ENCODE measurements around the gene CS.
"Not testable (repeated sequence)": the region's sequence is repeated elsewhere in the genome, so short reads cannot be mapped to it uniquely, and the experiment has no call there.

The CS gene

DNA sequence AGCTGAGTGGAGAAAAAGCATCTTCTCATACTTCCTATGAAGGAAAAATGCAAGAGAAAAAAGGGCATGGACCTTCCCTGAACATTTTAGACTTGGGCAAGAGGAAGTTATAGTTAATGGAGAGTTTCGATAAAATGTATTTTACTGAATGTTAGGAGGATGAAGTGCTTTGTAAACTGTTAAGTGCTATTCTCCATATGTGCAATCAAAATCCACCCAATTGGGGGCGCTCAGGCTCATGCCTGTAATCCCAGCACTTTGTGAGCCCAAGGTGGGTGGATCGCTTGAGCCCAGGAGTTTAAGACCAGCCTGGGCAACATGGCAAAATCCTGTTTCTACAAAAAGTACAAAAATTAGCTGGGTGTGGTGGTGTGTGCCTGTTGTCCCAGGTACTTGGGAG lies 17.5 kb upstream of the CS start:
- no peak for DNase-seq

DNA sequence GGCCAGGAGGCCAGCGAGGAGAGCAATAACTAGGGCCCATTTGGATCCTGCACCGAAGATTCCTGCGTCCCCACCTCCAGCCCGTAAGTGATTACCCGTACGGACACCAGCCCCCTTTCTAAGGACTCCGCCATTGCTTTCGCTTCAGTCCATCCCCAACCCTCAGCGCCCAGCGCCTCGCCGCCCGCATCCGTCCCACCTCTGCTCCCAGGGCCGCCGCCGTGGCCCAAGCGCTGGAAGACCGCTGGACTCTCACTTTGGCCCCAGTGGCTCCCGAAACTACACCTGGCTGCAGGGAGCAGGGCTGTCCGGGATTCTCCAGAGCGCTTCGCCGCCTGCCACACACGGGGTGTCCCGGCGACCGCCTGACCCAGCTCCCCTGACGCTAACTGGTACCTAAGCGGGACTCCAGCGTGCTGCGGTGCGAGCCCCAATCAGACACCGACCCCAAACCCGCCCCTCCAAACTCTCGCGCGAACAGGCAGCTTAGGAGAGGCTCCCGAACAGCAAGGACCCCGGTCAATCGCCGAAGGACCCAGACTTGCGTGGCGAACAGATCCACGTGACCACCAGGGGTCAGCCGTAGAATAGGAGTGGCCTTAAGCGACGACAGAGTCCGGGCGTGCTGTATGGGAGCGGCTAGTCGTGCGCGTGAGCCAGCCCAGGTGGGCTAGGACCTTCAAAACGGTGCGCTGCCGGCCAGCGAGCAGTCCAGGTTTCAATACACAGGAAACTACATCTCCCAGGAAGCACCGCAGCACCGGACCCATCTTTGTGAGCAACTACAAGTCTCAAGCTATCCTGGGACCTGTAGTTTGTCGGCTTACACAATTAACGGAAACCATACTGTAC lies 15.7 kb upstream of the CS start, which contains the start of gene CNPY2:
Gene CNPY2, minus strand, starts transcription at position 367 of the 852 bp plus-strand sequence. CDS start 771 bp downstream, outside the sequence.
- peak; percentile 98 for DNase-seq

DNA sequence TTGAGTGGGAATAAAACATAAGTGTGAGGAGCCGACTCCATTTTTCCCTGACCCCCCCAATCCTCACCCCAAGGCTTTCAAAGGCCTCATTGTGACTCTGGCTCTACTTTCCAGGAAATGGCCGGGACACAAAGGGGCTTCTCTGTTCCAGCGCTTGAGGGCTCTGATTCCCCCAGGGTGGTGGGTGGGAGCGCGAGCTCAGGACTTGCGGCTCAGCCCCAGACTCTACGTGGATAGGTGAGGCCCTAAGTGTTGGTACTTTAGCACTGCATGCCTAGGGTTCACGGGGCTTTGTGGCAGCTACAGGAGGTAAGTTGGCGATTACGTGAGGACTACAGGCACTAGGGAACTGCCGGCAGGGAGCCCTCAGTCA lies 15.1 kb upstream of the CS start:
- peak; percentile 65 for DNase-seq

- no peak for DNase-seq
Measured at GRCh38 chr12:56311003-56311402, 10.9 kb upstream of the CS start.

DNA sequence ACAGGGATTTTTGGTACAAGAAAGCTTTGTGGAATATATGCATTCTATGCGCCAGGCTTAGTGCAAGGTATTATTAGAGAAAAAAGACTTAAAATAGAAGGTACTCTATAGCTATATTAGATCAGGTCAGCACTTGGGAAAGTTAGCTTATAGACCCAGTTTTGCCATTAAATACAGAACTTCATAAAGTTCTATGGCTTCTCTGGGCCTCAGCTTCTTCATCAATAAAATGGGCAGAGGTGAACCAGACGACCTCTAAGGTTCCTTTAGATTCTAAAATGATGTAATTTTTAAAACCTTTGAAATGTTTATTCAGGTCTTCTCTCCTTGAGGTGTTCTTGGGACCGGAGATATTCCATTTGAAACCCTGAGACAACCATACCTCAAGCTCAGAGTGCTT lies 8.6 kb upstream of the CS start:
- no peak for DNase-seq

GRCh38 chr12:56307221-56307965 lies 7.3 kb upstream of the CS start:
- no peak for DNase-seq

DNA sequence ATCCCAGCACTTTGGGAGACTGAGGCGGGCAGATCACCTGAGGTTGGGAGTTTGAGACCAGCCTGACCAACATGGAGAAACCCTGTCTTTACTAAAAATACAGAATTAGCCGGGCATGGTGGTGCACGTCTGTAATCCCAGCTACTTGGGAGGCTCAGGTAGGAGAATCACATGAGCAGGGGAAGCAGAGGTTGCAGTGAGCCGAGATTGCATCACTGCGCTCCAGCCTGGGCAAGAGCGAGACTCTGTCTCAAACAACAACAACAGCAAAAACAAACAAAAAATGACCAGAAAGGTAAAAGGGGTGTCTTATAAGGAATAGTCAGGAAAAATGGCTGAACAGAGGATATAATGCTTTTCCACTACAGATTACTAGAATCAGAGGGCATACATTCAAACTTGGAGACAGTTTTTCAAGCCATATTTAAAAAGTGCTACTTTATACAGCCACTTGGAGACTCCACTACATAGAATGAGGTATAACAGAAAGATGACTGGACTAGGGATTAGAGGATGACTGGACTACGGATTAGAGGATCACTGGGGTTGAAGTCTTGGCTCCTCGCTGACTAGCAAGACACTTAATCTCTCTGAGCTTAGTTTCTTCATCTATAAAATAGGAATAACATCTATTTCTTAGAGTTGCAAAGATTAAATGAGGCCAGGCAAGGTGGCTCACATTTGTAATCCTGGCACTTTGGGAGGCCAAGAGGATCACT lies 4.9 kb upstream of the CS start:
- peak; percentile 38 for DNase-seq

GRCh38 chr12:56304276-56304675 lies 4.1 kb upstream of the CS start:
- no peak for DNase-seq

DNA sequence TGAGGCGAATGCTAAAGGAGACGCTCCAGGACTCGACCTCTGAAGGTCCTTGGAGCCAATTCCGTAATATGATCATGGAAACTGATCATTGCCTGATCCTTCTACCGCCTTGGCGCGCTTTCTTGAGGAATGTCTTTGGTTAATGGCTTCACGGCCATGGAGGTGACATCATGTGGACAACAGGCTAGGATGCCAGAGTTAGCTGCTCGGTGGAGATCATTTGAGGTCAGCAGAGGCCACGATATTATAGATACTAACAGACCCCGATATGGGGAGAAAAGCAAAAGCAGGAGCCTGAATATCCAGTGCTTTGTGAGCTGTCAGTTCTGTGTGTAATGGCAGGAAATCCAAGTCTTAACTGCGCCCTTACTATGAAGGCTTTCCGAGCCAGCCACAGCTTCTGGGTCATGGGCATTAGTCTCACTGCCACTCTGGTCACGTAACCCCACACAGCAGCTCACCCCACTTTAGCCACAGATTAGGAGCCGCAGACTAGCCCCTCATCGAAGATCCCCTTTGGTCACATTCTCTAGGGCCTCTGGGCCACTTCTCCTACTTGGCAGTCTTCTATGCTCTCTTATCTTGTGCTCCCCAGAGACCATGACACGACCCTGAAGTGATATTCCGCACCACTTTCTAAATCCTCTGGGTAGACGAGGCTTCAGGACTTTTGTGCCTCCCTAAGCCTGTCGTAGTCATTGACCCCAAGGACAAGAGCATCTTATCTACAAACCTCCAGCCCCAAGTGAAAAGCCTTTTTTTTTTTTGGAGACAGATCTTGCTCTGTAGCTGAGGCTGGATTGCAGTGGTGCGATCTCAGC lies 724 bp upstream of the CS start:
- DNase-seq = peak; percentile 43

- peak; percentile 55 for DNase-seq
Measured at GRCh38 chr12:56299308-56299852, 750 bp downstream of the CS start.

DNA sequence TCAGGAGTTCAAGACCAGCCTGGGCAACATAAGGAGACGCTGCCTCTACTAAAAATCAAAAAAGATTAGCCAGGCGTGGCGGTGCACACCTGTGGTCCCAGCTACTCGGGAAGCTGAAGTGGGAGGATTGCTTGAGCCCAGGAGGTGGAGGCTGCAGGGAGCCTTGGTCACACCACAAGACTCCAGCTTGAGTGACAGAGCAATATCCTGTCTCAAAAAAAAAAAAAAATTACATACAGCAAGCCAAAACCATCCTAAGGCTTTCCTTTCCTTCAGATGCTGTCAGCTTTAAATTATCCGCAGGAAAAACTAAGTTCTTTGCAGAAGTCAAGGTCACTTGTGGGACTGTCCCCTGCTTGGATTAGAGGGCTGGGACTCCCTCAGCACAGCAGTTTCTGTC lies 1.3 kb downstream of the CS start:
- no peak for DNase-seq

GRCh38 chr12:56297400-56297799 lies 2.7 kb downstream of the CS start:
- no peak for DNase-seq

DNA sequence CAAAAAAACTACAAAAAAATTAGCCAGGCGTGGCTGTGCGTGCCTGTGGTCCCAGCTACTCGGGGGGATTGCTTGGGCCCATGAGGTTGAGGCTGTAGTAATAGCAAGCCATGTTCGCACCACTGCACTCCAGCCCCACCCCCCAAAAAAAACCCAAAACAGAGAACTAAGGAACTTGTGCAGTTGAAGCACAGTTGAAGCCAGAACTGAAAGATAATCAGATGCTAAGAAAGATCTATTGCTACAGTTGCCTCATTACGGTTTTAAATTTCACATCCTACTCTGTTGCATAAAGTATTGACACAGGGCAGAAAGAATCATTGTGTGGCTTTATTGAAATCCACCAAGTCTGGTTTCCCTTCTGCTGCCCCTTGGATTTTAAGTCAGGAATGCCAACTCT lies 3.8 kb downstream of the CS start:
- DNase-seq = no peak

GRCh38 chr12:56293795-56294194 lies 6.3 kb downstream of the CS start:
- no peak for DNase-seq

DNA sequence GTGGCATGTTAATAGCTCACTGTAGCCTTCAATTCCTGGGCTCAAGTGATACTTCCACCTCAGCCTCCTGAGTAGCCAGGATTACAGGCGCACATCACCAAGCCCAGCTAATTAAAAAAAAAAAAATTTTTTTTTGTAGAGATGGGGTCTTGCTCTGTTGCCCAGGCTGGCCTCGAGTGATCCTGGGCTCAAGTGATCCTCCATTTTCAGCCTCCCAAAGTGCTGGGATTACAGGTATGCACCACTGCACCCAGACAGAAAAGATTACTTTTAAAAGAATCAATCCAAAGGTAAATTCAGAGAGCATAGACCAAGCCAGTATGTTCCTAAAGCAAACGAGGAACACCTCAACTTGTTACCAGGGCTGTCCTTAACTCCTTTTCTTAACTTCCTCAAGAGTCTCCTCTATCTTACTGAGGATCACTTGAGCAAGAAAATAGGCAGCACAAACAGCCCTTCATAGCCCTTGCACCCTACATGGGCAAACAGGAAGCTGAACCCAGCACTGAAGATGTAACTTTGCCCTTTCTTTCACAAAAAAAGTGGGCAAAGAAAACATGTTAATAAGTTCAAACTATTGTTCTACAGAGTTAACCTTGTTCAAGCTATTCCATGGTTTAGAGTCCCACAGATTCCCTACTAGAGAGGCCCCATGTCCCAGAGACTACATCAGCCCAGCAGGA lies 11.3 kb downstream of the CS start:
- no peak for DNase-seq

- DNase-seq = no peak
Measured at GRCh38 chr12:56286044-56286830, 13.9 kb downstream of the CS start.

DNA sequence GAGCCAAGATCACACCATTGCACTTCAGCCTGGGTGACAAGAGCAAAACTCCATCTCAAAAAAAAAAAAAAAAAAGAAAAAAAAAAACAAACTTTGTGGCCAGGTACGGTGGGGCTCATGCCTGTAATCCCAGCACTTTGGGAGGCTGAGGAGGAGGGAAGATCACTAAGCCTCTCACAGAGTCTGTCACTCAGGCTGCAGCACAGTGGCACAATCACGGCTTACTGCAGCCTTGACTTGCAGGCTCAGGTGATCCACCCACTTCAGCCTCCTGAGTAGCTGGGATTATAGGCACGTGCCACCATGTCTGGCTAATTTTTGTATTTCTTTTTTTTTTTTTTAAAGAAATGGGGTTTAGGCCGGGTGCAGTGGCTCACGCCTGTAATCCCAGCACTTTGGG lies 15.9 kb downstream of the CS start:
- not testable (repeated sequence) for DNase-seq

DNA sequence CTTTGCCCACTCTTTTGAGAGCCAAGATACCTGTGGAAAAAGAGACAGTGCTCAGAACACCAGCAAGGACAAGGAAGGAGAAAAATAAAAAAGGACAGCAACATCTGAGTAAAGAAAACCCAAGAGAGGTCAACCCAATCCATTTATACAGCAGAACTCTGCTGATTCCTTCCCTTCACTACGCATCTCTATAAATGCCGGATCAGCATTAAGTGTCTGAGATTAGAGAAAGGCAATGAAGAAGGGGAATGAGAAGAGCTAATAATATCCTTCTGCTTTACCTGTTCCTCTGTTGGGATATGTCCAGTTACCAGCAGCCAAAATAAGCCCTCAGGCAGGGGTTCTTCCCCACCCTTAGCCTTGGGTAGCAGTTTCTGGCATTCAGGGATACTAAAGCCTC lies 17.6 kb downstream of the CS start:
- no peak for DNase-seq

- DNase-seq = no peak
Measured at GRCh38 chr12:56282030-56282429, 18.1 kb downstream of the CS start.

DNA sequence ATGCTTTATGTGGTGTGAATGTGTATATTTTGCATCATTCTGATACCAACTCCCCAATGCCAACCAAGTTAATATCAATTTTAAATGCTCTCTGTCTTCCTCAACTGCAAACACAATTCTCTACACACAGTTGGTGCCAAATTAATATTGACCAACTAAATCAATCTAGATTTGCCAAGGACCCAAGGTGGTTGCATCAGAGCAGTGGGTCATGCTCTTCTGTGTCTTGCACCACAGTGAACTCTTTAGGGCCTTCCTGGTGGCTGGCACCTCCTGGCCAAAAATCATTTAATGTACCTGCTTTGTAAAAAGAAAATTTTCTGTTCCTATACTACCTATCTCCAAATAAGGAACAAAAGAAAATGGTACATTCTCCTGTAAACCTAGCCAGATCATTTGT lies 19.3 kb downstream of the CS start:
- no peak for DNase-seq

- peak; percentile 95 for DNase-seq
Measured at GRCh38 chr12:56278905-56279304, 21.2 kb downstream of the CS start.

Measured in NCI-H82 (cell line).